ENCODE data around the gene CDH23.

- TF ChIP-seq, protein P1, sequence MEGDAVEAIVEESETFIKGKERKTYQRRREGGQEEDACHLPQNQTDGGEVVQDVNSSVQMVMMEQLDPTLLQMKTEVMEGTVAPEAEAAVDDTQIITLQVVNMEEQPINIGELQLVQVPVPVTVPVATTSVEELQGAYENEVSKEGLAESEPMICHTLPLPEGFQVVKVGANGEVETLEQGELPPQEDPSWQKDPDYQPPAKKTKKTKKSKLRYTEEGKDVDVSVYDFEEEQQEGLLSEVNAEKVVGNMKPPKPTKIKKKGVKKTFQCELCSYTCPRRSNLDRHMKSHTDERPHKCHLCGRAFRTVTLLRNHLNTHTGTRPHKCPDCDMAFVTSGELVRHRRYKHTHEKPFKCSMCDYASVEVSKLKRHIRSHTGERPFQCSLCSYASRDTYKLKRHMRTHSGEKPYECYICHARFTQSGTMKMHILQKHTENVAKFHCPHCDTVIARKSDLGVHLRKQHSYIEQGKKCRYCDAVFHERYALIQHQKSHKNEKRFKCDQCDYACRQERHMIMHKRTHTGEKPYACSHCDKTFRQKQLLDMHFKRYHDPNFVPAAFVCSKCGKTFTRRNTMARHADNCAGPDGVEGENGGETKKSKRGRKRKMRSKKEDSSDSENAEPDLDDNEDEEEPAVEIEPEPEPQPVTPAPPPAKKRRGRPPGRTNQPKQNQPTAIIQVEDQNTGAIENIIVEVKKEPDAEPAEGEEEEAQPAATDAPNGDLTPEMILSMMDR (conservative IDR thresholded peaks at IDR 0.05; ENCODE audit: low read length), result no peak
- no peak for TF ChIP-seq EZH2phosphoT487 (IDR thresholded peaks at IDR 0.05; ENCODE audit: borderline replicate concordance)
Measured at GRCh38 chr10:71641449-71641848, 244.7 kb downstream of the CDH23 start.

All from Loucy (cell line).